Esophagus squamous epithelium (tissue), 5 donors: Measurements from ENCODE around the gene PLD5. TPM values are rescaled to one million over a fixed set of nuclear protein-coding genes. Genes with fewer than 3 reads are reported as not detected.

ENCODE experiments used
- DNase-seq: peaks from one replicate; lab custom pipeline; 2025; lab: John Stamatoyannopoulos, UW
- H3K27ac ChIP-seq, 4 donors: fragments of 200-600 bp; sonication (generic); one replicate each; pipeline ENCODE4 v1.5.1; 2016 to 2019; ENCODE audit warnings: mild to moderate bottlenecking in 1 of 4
- H3K27me3 ChIP-seq, 4 donors: fragments of 200-600 bp; sonication (generic); 1 replicate in 3 of 4; 2 replicates in 1 of 4; pipeline versions ENCODE4 v1.5.1 to v1.6.0; 2017 to 2021; ENCODE audit warnings: antibody characterized with exemption in 1 of 4
- H3K36me3 ChIP-seq, 3 donors: fragments of 200-600 bp; sonication (generic); one replicate each; pipeline ENCODE4 v1.5.1; 2016 to 2019
- H3K4me1 ChIP-seq, 3 donors: fragments of 200-600 bp; sonication (generic); one replicate each; pipeline ENCODE4 v1.5.1; 2017 to 2019
- H3K4me3 ChIP-seq, 4 donors: fragments of 200-600 bp; sonication (generic); 1 replicate in 3 of 4; 2 replicates in 1 of 4; pipeline ENCODE4 v1.5.1; 2016 to 2019; ENCODE audit warnings: mild to moderate bottlenecking in 2 of 4, moderate library complexity in 1 of 4
- H3K9me3 ChIP-seq, 3 donors: fragments of 200-600 bp; sonication (generic); one replicate each; pipeline ENCODE4 v1.5.1; 2016 to 2019
- POLR2A ChIP-seq, 4 donors: fragments of 450-650 bp; IDR thresholded peaks; one replicate each; pipeline ENCODE4 v1.6.1; 2017; ENCODE audit warnings: antibody characterized with exemption in 4 of 4, mild to moderate bottlenecking in 4 of 4, moderate library complexity in 3 of 4
- WGBS, 2 donors: methylation state at CpG; one replicate each; pipeline ENCODE4 v1.1.5; 2018; 5-methylcytosine and 5-hydroxymethylcytosine counted together
- intact Hi-C: fragments of 100-400 bp; cut with DNase I; formaldehyde crosslinking; loops from one replicate; pipeline ENCODE4 v1.15.0; 2022
- total RNA-seq, 4 donors: library from RNA; depleted of rRNA; stranded (reverse); fragments of >200 nt; gene quantifications; one replicate each; pipeline ENCODE4 v1.1.0, GENCODE V29; 2016
- TF ChIP-seq, protein P1 (sequence below), 6 experiments: fragments of 450-650 bp in 4 of 6; fragments of 200-600 bp in 2 of 6; sonication (generic) in 2 of 6; IDR thresholded peaks; one replicate each; pipeline ENCODE4 v1.5.1; 2016 to 2019; ENCODE audit warnings: antibody characterized with exemption in 6 of 6, mild to moderate bottlenecking in 4 of 6, moderate library complexity in 4 of 6
- donor health status: DM: yes; HTN: yes; CAD: no.

PLD5 gene
- total RNA-seq, 4 donors from 2014 or later: 0.18 to 0.57 TPM; not detected in 2

DNA sequence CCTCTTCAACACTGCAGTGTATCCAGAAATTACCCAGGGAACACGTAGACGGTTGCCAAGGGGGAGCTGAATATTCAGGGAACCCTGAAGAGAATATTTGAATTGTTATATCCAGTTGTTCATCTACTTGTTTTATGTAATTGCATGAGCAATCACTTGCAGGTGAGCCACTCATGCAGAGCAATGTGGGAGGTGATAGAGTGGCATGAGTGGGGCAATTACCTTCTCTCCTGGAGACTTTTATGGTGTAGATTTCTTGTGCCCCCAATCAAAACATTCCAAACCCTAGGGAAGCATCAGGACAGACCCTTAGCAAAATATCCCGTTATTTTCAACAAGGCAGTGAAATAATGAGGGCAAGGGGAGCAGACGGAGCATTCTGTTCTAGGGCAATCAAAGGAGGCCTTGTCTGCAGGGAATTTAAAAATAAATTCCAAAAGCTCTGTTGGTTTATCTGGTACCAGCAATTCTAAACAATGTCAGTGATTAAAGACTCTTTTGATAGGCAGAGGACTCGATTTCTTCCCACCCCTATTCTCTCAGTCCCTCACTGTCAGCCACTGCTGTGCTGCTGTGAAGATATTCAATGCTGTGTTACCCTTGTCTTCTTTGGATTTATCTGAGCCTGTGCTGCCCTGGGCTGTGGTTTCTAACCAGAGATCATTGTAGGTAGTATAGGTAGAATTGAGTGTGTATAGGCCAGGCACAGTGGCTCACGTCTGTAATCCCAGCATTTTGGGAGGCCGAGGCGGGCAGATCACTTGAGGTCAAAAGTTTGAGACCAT, 345.4 kb downstream of the PLD5 start:
- Histone ChIP-seq H3K4me3 (no peak overlapping the region), H3K9me3 (peaks cover 0 to 5% (median 0%) of the 10 kb centered on the region in 3 donors), H3K36me3 (no peaks in the 10 kb centered on the region), H3K4me1 (no peaks in the 10 kb centered on the region), H3K27ac (no peak overlapping the region), H3K27me3 (no peaks in the 10 kb centered on the region)
- intact Hi-C loops: no loop called here
- DNase-seq: no peak
- TF ChIP-seq, protein P1, sequence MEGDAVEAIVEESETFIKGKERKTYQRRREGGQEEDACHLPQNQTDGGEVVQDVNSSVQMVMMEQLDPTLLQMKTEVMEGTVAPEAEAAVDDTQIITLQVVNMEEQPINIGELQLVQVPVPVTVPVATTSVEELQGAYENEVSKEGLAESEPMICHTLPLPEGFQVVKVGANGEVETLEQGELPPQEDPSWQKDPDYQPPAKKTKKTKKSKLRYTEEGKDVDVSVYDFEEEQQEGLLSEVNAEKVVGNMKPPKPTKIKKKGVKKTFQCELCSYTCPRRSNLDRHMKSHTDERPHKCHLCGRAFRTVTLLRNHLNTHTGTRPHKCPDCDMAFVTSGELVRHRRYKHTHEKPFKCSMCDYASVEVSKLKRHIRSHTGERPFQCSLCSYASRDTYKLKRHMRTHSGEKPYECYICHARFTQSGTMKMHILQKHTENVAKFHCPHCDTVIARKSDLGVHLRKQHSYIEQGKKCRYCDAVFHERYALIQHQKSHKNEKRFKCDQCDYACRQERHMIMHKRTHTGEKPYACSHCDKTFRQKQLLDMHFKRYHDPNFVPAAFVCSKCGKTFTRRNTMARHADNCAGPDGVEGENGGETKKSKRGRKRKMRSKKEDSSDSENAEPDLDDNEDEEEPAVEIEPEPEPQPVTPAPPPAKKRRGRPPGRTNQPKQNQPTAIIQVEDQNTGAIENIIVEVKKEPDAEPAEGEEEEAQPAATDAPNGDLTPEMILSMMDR (IDR thresholded peaks at IDR 0.05): no peak
- WGBS, 2 donors: 50 to 56% methylated on average over 8 of the region's 8 CpGs

- TF ChIP-seq, protein P1 (IDR thresholded peaks at IDR 0.05): no peak
- TF ChIP-seq POLR2A (IDR thresholded peaks at IDR 0.05): no peak
- Histone ChIP-seq H3K4me1 (no peaks in the 10 kb centered on the region), H3K27me3 (no peaks in the 10 kb centered on the region), H3K36me3 (no peaks in the 10 kb centered on the region), H3K9me3 (peaks cover 0 to 5% (median 0%) of the 10 kb centered on the region in 3 donors), H3K4me3 (no peak overlapping the region), H3K27ac (no peak overlapping the region)
- WGBS, 2 donors: 29 to 39% methylated on average over 2 of the region's 2 CpGs
- intact Hi-C loops: no loop called here
- DNase-seq: no peak
Observed at GRCh38 chr1:242178436-242178835, 346.1 kb downstream of the PLD5 start.

GRCh38 chr1:242162140-242162539, 362.4 kb downstream of the PLD5 start:
- no peak for DNase-seq
- 29 to 37% methylated on average over 3 of the region's 3 CpGs for WGBS, 2 donors
- TF ChIP-seq POLR2A (IDR thresholded peaks at IDR 0.05): no peak
- TF ChIP-seq, protein P1 (IDR thresholded peaks at IDR 0.05): no peak
- Histone ChIP-seq H3K4me3 (no peak overlapping the region), H3K36me3 (no peaks in the 10 kb centered on the region), H3K9me3 (no peaks in the 10 kb centered on the region), H3K4me1 (no peaks in the 10 kb centered on the region), H3K27ac (no peak overlapping the region), H3K27me3 (no peaks in the 10 kb centered on the region)
- intact Hi-C loops: no loop called here

DNA sequence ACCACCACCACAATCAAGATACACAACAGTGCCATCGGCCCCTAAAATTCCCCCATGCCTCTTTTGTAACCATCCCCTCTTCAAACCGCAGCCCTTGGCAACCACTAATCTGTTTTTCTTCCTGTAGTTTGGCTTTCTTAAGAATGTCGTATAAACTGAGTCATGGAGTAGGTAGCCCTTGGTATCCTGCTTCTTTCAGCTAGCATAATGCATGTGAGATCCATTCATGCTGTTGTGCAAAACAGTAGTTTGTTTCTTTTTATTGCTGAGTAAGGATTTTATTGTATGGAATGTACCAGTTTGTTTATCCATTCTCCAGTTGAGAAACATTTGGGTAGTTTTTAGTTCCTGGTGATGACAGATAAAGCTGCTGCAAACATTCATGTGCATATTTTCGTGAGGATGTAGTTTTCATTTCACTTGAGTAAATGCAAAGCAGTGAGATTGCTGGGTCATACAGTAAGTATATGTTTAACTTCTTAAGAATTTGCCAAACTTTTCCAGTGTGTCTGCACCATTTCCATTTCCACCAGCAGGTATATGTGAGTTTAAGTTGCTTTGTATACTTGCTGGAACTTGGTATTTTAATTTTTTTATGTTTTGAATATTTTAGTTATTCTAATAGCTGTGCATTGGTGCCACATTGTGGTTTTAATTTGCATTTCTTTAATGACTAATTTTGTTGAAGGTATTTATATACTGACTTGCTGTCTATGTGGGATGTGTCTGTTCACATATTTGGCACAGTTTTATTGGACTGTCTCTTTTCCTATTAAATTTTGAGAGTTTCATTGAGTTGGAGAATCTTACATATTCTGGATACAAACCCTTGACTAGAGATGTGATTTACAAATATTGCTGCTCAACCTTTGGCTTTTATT, 377.2 kb downstream of the PLD5 start:
- DNase-seq: no peak
- no peaks in the 10 kb centered on the region for H3K27me3 ChIP-seq
- TF ChIP-seq, protein P1 (IDR thresholded peaks at IDR 0.05): no peak
- no peak for TF ChIP-seq POLR2A (IDR thresholded peaks at IDR 0.05)
- H3K36me3 ChIP-seq: no peaks in the 10 kb centered on the region
- WGBS, 2 donors: 19 to 21% methylated on average over 4 of the region's 4 CpGs
- no peaks in the 10 kb centered on the region for H3K9me3 ChIP-seq
- intact Hi-C loops: no loop called here
- H3K27ac ChIP-seq: no peak overlapping the region
- H3K4me1 ChIP-seq: no peaks in the 10 kb centered on the region
- H3K4me3 ChIP-seq: no peak overlapping the region

DNA sequence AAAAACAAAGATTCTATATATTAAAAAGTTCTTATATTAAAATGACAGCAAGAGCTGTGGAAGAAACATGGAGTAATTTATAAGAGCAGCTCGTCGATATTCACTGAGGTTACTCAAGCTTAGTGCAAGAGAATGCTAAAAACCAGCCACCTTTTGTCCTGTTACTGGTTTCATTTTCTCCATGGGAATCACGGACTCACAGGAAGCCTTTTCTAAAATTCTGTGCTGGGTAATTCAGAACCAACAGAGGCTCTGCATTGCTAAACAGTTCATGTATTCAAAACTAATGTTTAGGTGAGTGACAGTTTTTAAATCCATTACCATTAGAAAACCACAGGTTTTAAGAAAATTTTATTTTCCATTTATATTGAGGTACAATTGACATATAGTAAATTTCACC, 377.8 kb downstream of the PLD5 start:
- Histone ChIP-seq H3K36me3 (no peaks in the 10 kb centered on the region), H3K4me1 (no peaks in the 10 kb centered on the region), H3K9me3 (no peaks in the 10 kb centered on the region), H3K4me3 (no peak overlapping the region), H3K27ac (no peak overlapping the region), H3K27me3 (no peaks in the 10 kb centered on the region)
- intact Hi-C loops: no loop called here
- DNase-seq: no peak
- TF ChIP-seq, protein P1 (IDR thresholded peaks at IDR 0.05): no peak
- 23 to 47% methylated on average over 3 of the region's 3 CpGs for WGBS, 2 donors
